SK-N-SH (cell line): Measurements from ENCODE around the gene PDZRN4. TPM values are rescaled to one million over a fixed set of nuclear protein-coding genes. Genes with fewer than 3 reads are reported as not detected.

Source experiments
- CTCF ChIA-PET: fragments of 300-600, 350-600 bp; formaldehyde crosslinking; extraction: SDS; loops from one replicate; lab custom pipeline; 2021; lab: Yijun Ruan, JAX
- POLR2A ChIA-PET: fragments of 350-600 bp; sonication (Branson Sonifier 250); formaldehyde crosslinking; extraction: SDS; loops from one replicate; lab custom pipeline; 2020; ENCODE audit warnings: antibody characterized with exemption, inconsistent platforms; lab: Yijun Ruan, JAX
- DNase-seq: peaks from one replicate; pipeline ENCODE4 v3.0.0; 2012
- H2AFZ ChIP-seq: fragments of 200-600 bp; sonication (generic); 2 replicates; pipeline ENCODE4 v1.8.1; 2016; ENCODE audit warnings: antibody characterized with exemption, mild to moderate bottlenecking, low read depth
- H3F3A ChIP-seq: fragments of 200-600 bp; sonication (generic); replicated peaks from 2 replicates; pipeline ENCODE3; 2016; ENCODE audit warnings: antibody characterized with exemption, mild to moderate bottlenecking; ENCODE audit not compliant: insufficient read depth
- H3K27ac ChIP-seq, 2 experiments: fragments of 200-500 bp in 1 of 2; fragments of 200-600 bp in 1 of 2; sonication (Bioruptor generic) in 1 of 2; sonication (generic), shearing (Covaris generic) in 1 of 2; 2 replicates each; pipeline versions ENCODE4 v1.5.1 to v1.6.1; 2014 to 2016; ENCODE audit warnings: low read depth in 2 of 2, inconsistent platforms in 1 of 2, low read length in 1 of 2, mild to moderate bottlenecking in 1 of 2, mixed read lengths in 1 of 2
- H3K27me3 ChIP-seq: fragments of 200-600 bp; sonication (generic), shearing (Covaris generic); 2 replicates; pipeline ENCODE4 v1.6.1; 2016; ENCODE audit warnings: mixed run types; ENCODE audit not compliant: insufficient read depth
- H3K36me3 ChIP-seq, 2 experiments: fragments of 200-500 bp in 1 of 2; fragments of 200-600 bp in 1 of 2; sonication (Bioruptor generic) in 1 of 2; sonication (generic) in 1 of 2; replicated peaks in 1 of 2; 2 replicates each; pipeline versions ENCODE3 to v1.5.1; 2014 to 2016; ENCODE audit warnings: low read length in 1 of 2, mild to moderate bottlenecking in 1 of 2; ENCODE audit not compliant: insufficient read depth in 2 of 2, control insufficient read depth in 1 of 2
- H3K4me1 ChIP-seq, 2 experiments: fragments of 200-500 bp in 1 of 2; fragments of 200-600 bp in 1 of 2; sonication (Bioruptor generic) in 1 of 2; sonication (generic), shearing (Covaris generic) in 1 of 2; 2 replicates each; pipeline versions ENCODE4 v1.5.1 to v1.6.1; 2014 to 2016; ENCODE audit warnings: low read depth in 1 of 2, low read length in 1 of 2, mixed run types in 1 of 2; ENCODE audit not compliant: insufficient read depth in 2 of 2, control insufficient read depth in 1 of 2
- H3K4me2 ChIP-seq: fragments of 200-600 bp; sonication (generic), shearing (Covaris generic); 2 replicates; pipeline ENCODE4 v1.6.1; 2017; ENCODE audit warnings: mixed run types
- H3K4me3 ChIP-seq, 2 experiments: fragments of 200-500 bp in 1 of 2; fragments of 200-600 bp in 1 of 2; sonication (Bioruptor generic) in 1 of 2; sonication (generic), shearing (Covaris generic) in 1 of 2; 2 replicates each; pipeline versions ENCODE4 v1.5.1 to v1.8.1; 2014 to 2016; ENCODE audit warnings: low read depth in 2 of 2, inconsistent platforms in 1 of 2, low read length in 1 of 2, mild to moderate bottlenecking in 1 of 2, mixed read lengths in 1 of 2, moderate library complexity in 1 of 2
- H3K79me2 ChIP-seq: fragments of 200-600 bp; sonication (generic); 2 replicates; pipeline ENCODE4 v1.8.1; 2017; ENCODE audit warnings: mild to moderate bottlenecking; ENCODE audit not compliant: insufficient read depth
- H3K9ac ChIP-seq: fragments of 200-600 bp; sonication (generic); 2 replicates; pipeline ENCODE4 v1.6.1; 2017; ENCODE audit warnings: mixed run types
- H3K9me2 ChIP-seq: fragments of 200-600 bp; sonication (generic); 2 replicates; pipeline ENCODE4 v1.6.1; 2017; ENCODE audit warnings: mixed run types
- H3K9me3 ChIP-seq: fragments of 200-600 bp; sonication (generic); 2 replicates; pipeline ENCODE4 v1.6.1; 2017; ENCODE audit warnings: mixed run types, mild to moderate bottlenecking, moderate library complexity
- H4K20me1 ChIP-seq: fragments of 200-600 bp; sonication (generic); 2 replicates; pipeline ENCODE4 v1.6.1; 2017; ENCODE audit warnings: mild to moderate bottlenecking, mixed run types; ENCODE audit not compliant: insufficient read depth
- CTCF ChIP-seq: fragments of 200-600 bp; sonication (generic); IDR thresholded peaks from 2 replicates; pipeline ENCODE4 v1.6.1; 2017; ENCODE audit warnings: antibody characterized with exemption, mild to moderate bottlenecking, moderate library complexity
- ELF1 ChIP-seq: IDR thresholded peaks from 2 replicates; pipeline ENCODE4 v1.4.0; 2012
- FOSL2 ChIP-seq: IDR thresholded peaks from 2 replicates; pipeline ENCODE4 v1.4.0; 2012; ENCODE audit warnings: low read depth, mild to moderate bottlenecking, moderate library complexity, borderline replicate concordance
- GABPA ChIP-seq: IDR thresholded peaks from 2 replicates; pipeline ENCODE4 v1.4.0; 2012; ENCODE audit warnings: low read depth, mild to moderate bottlenecking
- GATA2 ChIP-seq: sonication (generic); formaldehyde crosslinking; IDR thresholded peaks from 2 replicates; pipeline ENCODE4 v1.5.0; 2020; ENCODE audit warnings: mild to moderate bottlenecking, missing genetic modification reagents
- IRF3 ChIP-seq: fragments of 150-350 bp; IDR thresholded peaks from 2 replicates; pipeline ENCODE4 v1.6.1; 2016; ENCODE audit warnings: mild to moderate bottlenecking, low read depth, low read length
- MXI1 ChIP-seq: IDR thresholded peaks from 2 replicates; pipeline ENCODE4 v1.6.1; 2012; ENCODE audit warnings: mild to moderate bottlenecking, low read depth, low read length, improper control_type of control experiment
- NRF1 ChIP-seq: IDR thresholded peaks from 2 replicates; pipeline ENCODE4 v1.6.1; 2012; ENCODE audit warnings: low read depth, mild to moderate bottlenecking, low read length
- POLR2AphosphoS5 ChIP-seq: IDR thresholded peaks from 2 replicates; pipeline ENCODE4 v1.6.1; 2012; ENCODE audit warnings: low read depth, low read length
- RFX5 ChIP-seq: IDR thresholded peaks from 2 replicates; pipeline ENCODE4 v1.6.1; 2012; ENCODE audit warnings: mild to moderate bottlenecking, improper control_type of control experiment, low read length
- TCF12 ChIP-seq: IDR thresholded peaks from 2 replicates; pipeline ENCODE4 v1.4.0; 2012
- TEAD4 ChIP-seq: IDR thresholded peaks from 2 replicates; pipeline ENCODE4 v1.4.0; 2012; ENCODE audit warnings: mild to moderate bottlenecking, borderline replicate concordance; ENCODE audit not compliant: insufficient read depth
- USF1 ChIP-seq: IDR thresholded peaks from 2 replicates; pipeline ENCODE4 v1.4.0; 2012; ENCODE audit warnings: low read depth, borderline replicate concordance
- USF2 ChIP-seq: fragments of 150-350 bp; IDR thresholded peaks from 2 replicates; pipeline ENCODE4 v1.6.1; 2017; ENCODE audit warnings: antibody characterized with exemption, low read length, low read depth, borderline replicate concordance
- whole genome bisulfite sequencing: methylation state at CpG from one replicate; pipeline ENCODE4 v1.1.6; 2017; ENCODE audit warnings: low lambda C conversion rate; 5-methylcytosine and 5-hydroxymethylcytosine counted together
- polyA plus RNA-seq, 3 experiments: library from polyadenylated mRNA; depleted of rRNA; stranded (reverse); fragments of >200 nt; gene quantifications; 2 replicates each; pipeline ENCODE4 v1.2.3, GENCODE V29; 2012
- TF ChIP-seq, protein P1 (sequence below): IDR thresholded peaks from 2 replicates; pipeline ENCODE4 v1.6.1; 2012; ENCODE audit warnings: mild to moderate bottlenecking, low read depth, low read length, moderate library complexity
- TF ChIP-seq, protein P2 (sequence below): IDR thresholded peaks from 2 replicates; pipeline ENCODE4 v1.4.0; 2012; ENCODE audit warnings: low read depth, borderline replicate concordance

PDZRN4 gene
- polyA plus RNA-seq, 1 of the 3 experiments (the other 2 are of a cell fraction), result 0.02 TPM

- TF ChIP-seq, protein P1, sequence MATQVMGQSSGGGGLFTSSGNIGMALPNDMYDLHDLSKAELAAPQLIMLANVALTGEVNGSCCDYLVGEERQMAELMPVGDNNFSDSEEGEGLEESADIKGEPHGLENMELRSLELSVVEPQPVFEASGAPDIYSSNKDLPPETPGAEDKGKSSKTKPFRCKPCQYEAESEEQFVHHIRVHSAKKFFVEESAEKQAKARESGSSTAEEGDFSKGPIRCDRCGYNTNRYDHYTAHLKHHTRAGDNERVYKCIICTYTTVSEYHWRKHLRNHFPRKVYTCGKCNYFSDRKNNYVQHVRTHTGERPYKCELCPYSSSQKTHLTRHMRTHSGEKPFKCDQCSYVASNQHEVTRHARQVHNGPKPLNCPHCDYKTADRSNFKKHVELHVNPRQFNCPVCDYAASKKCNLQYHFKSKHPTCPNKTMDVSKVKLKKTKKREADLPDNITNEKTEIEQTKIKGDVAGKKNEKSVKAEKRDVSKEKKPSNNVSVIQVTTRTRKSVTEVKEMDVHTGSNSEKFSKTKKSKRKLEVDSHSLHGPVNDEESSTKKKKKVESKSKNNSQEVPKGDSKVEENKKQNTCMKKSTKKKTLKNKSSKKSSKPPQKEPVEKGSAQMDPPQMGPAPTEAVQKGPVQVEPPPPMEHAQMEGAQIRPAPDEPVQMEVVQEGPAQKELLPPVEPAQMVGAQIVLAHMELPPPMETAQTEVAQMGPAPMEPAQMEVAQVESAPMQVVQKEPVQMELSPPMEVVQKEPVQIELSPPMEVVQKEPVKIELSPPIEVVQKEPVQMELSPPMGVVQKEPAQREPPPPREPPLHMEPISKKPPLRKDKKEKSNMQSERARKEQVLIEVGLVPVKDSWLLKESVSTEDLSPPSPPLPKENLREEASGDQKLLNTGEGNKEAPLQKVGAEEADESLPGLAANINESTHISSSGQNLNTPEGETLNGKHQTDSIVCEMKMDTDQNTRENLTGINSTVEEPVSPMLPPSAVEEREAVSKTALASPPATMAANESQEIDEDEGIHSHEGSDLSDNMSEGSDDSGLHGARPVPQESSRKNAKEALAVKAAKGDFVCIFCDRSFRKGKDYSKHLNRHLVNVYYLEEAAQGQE, result no peak
Observed at GRCh38 chr12:41325336-41325735, 137.2 kb downstream of the PDZRN4 start (continued).

DNA sequence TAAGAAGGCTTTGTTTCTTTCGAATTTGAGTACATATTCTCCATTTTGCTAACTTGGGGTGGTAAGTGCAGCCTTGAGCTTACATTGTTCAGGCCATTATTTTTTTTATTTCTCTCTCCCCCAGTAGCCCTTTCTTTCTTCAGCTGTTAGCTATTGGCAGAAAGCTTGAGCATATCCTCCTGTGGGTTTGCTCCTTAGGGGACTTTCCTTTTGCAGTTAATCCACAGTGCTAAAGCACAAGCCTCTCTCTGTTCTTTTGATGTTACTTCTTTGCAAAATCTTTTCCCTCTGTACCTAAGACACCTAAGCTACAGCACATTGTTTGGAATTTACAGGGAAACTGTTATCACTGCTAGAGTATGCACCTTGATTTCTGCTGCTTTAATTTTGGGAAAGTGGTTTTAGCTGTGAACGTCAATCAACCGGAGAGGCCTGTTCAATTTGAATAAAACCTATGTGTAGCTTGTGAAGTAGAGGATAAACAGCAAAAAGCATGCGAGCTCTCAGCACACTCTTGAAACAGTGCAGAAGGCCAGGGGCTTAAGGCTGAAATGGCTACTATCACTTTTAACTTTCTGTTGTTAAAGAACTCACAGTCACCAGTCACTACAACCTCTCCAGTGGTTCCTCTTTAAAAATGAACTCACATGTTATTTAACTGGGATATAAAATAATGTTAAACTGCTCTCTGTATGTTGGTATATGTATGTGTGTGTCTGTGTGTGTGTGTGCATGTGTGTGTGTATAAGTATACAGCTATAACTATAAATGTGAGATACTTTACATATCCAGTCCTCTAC, 139.2 kb downstream of the PDZRN4 start:
- Histone ChIP-seq H3K36me3 (no peaks in the 10 kb centered on the region), H3K4me1 (no peaks in the 10 kb centered on the region; a peak in 1 of 4 replicates), H3K9me2 (no peaks in the 10 kb centered on the region), H3K27me3 (no peaks in the 10 kb centered on the region), H3K79me2 (no peaks in the 10 kb centered on the region), H3K4me2 (no peak overlapping the region), H3K4me3 (no peak overlapping the region), H3K27ac (no peak overlapping the region), H3F3A (no peaks in the 10 kb centered on the region), H4K20me1 (no peaks in the 10 kb centered on the region), H3K9ac (no peak overlapping the region), H3K9me3 (no peaks in the 10 kb centered on the region), H2AFZ (no peak overlapping the region)
- POLR2A ChIA-PET, result no interaction called here
- CTCF ChIA-PET, result interaction anchor here (0.9 to 1.4 kb wide), 2 partner anchors 54 to 427 kb away, joined by 3 read pairs; no protein-coding TSS in a partner anchor
- 57% methylated on average over 4 of the region's 4 CpGs for WGBS
- DNase-seq, result no peak
- no peak for TF ChIP-seq GATA2 (CRISPR knock-in tag)
- no peak for TF ChIP-seq FOSL2
- no peak for TF ChIP-seq USF2
- TF ChIP-seq, protein P2, sequence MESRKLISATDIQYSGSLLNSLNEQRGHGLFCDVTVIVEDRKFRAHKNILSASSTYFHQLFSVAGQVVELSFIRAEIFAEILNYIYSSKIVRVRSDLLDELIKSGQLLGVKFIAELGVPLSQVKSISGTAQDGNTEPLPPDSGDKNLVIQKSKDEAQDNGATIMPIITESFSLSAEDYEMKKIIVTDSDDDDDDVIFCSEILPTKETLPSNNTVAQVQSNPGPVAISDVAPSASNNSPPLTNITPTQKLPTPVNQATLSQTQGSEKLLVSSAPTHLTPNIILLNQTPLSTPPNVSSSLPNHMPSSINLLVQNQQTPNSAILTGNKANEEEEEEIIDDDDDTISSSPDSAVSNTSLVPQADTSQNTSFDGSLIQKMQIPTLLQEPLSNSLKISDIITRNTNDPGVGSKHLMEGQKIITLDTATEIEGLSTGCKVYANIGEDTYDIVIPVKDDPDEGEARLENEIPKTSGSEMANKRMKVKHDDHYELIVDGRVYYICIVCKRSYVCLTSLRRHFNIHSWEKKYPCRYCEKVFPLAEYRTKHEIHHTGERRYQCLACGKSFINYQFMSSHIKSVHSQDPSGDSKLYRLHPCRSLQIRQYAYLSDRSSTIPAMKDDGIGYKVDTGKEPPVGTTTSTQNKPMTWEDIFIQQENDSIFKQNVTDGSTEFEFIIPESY, result no peak
- TF ChIP-seq TCF12, result no peak
- no peak for TF ChIP-seq IRF3
- TF ChIP-seq NRF1, result no peak
- no peak for TF ChIP-seq MXI1
- no peak for TF ChIP-seq RFX5
- no peak for TF ChIP-seq USF1
- no peak for TF ChIP-seq CTCF
- TF ChIP-seq GABPA, result no peak
- TF ChIP-seq POLR2AphosphoS5, result no peak
- no peak for TF ChIP-seq ELF1
- TF ChIP-seq TEAD4, result no peak
